Measurements from ENCODE around the gene MIOS. TPM values are rescaled to one million over a fixed set of nuclear protein-coding genes. Genes with fewer than 3 reads are reported as not detected.

The MIOS gene
- total RNA-seq, 1 experiment from 2014 or later = 25.8 TPM

DNA sequence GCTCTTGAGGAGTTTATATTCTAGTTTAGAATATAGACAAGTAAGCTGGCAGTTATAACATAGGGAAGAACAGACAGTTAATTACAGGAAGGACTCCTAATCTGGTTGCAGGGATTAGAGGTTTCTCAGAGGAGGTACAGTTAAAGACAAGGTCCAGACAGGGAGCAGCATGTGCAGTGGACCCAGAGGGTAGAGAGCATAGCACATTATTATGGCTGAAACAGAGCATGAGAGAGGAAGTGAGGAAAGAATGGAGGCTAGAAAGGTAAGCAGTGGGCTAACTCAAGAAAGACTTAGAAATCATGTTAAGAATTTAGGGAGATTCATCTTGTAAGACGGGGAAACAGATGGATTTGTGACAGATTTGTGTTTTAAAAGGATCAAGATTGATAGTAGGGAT lies 9.7 kb downstream of the MIOS start:
- Histone ChIP-seq H3K4me1 (ENCODE audit: control insufficient read depth in 1 of 2, insufficient read depth in 2 of 2, low read length in 2 of 2) (no peaks in the 10 kb centered on the region), H3K79me2 (ENCODE audit: insufficient read depth, low read length) (peaks cover 55% of the 10 kb centered on the region), H3K4me3 (replicated peaks in 1 of 2; ENCODE audit: low read depth in 1 of 2, low read length in 2 of 2) (no peak overlapping the region), H3K4me2 (ENCODE audit: low read length) (no peak overlapping the region), H3K9me3 (ENCODE audit: control insufficient read depth in 1 of 2, insufficient read depth in 1 of 2, low read depth in 1 of 2, low read length in 2 of 2) (no peaks in the 10 kb centered on the region), H4K20me1 (ENCODE audit: insufficient read depth) (no peaks in the 10 kb centered on the region; the same call in 1 of the 2 replicates), H3K9me2 (ENCODE audit: insufficient read depth) (no peaks in the 10 kb centered on the region), H2AFZ (ENCODE audit: low read depth, low read length, poor library complexity, severe bottlenecking) (no peak overlapping the region), H3K27ac (ENCODE audit: low read depth, low read length) (no peak overlapping the region), H3K36me3 (ENCODE audit: control insufficient read depth in 1 of 2, insufficient read depth in 2 of 2, low read length in 2 of 2) (no peaks in the 10 kb centered on the region), H3K9ac (ENCODE audit: low read length) (no peak overlapping the region), H3K27me3 (ENCODE audit: insufficient read depth, low read length) (no peaks in the 10 kb centered on the region)
- no TSS peak for BruUV-seq (replicated peaks)
- intact Hi-C loops (cut with micrococcal nuclease) = no loop called here
- ChIA-PET POLR2A (no interaction called here), CTCF (no interaction called here), RAD21 (ENCODE audit: low non-redundant PET in 1 of 2, low total read pairs in 2 of 2, uncharacterized antibody in 2 of 2, unreplicated experiment in 2 of 2) (no interaction called here)
- ATAC-seq = no peak
- no peak for DNase-seq (ENCODE audit: low read depth, low spot score)
- no peak for TF ChIP-seq ZNF274 (IDR thresholded peaks at IDR 0.05; ENCODE audit: low read depth, low read length)

DNA sequence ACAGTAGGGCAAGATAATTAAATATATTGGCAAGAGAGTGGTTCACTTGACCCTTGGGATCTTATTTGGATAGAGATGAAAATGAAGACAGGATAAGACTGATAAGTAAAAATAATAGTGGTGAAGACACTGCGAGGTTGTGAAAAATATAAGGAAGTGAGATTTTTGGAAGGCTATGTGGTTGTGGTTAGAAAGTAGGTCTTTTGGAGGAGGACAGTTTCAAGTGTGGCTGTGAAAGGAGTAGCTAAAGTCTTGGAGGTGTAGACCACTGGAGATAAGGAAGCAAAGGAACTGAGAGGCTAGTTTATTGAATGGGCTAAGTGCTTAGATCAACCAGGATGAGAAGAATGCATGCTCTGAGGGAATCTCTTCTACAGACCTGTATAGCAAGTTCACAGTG lies 11.2 kb downstream of the MIOS start:
- H3K36me3 ChIP-seq (ENCODE audit: control insufficient read depth in 1 of 2, insufficient read depth in 2 of 2, low read length in 2 of 2) = no peaks in the 10 kb centered on the region
- BruUV-seq (replicated peaks) = no TSS peak
- POLR2A ChIA-PET = no interaction called here

More for the DNA sequence above, 11.2 kb downstream of the MIOS start:
- Histone ChIP-seq H3K27me3 (ENCODE audit: insufficient read depth, low read length) (no peaks in the 10 kb centered on the region), H2AFZ (ENCODE audit: low read depth, low read length, poor library complexity, severe bottlenecking) (no peak overlapping the region), H3K4me3 (replicated peaks in 1 of 2; ENCODE audit: low read depth in 1 of 2, low read length in 2 of 2) (no peak overlapping the region), H4K20me1 (ENCODE audit: insufficient read depth) (no peaks in the 10 kb centered on the region; the same call in 1 of the 2 replicates), H3K9me3 (ENCODE audit: control insufficient read depth in 1 of 2, insufficient read depth in 1 of 2, low read depth in 1 of 2, low read length in 2 of 2) (no peaks in the 10 kb centered on the region), H3K4me2 (ENCODE audit: low read length) (no peak overlapping the region), H3K4me1 (ENCODE audit: control insufficient read depth in 1 of 2, insufficient read depth in 2 of 2, low read length in 2 of 2) (no peaks in the 10 kb centered on the region), H3K79me2 (ENCODE audit: insufficient read depth, low read length) (peaks cover 39% of the 10 kb centered on the region), H3K9ac (ENCODE audit: low read length) (no peak overlapping the region), H3K9me2 (ENCODE audit: insufficient read depth) (no peaks in the 10 kb centered on the region), H3K27ac (ENCODE audit: low read depth, low read length) (no peak overlapping the region)
- no peak for ATAC-seq
- intact Hi-C loops (cut with micrococcal nuclease) = no loop called here
- no peak for DNase-seq (ENCODE audit: low read depth, low spot score)
- CTCF ChIA-PET = no interaction called here
- RAD21 ChIA-PET (ENCODE audit: low non-redundant PET in 1 of 2, low total read pairs in 2 of 2, uncharacterized antibody in 2 of 2, unreplicated experiment in 2 of 2) = no interaction called here
- TF ChIP-seq, protein P1, sequence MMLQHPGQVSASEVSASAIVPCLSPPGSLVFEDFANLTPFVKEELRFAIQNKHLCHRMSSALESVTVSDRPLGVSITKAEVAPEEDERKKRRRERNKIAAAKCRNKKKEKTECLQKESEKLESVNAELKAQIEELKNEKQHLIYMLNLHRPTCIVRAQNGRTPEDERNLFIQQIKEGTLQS (IDR thresholded peaks at IDR 0.05) = no peak
- TF ChIP-seq, protein P2, sequence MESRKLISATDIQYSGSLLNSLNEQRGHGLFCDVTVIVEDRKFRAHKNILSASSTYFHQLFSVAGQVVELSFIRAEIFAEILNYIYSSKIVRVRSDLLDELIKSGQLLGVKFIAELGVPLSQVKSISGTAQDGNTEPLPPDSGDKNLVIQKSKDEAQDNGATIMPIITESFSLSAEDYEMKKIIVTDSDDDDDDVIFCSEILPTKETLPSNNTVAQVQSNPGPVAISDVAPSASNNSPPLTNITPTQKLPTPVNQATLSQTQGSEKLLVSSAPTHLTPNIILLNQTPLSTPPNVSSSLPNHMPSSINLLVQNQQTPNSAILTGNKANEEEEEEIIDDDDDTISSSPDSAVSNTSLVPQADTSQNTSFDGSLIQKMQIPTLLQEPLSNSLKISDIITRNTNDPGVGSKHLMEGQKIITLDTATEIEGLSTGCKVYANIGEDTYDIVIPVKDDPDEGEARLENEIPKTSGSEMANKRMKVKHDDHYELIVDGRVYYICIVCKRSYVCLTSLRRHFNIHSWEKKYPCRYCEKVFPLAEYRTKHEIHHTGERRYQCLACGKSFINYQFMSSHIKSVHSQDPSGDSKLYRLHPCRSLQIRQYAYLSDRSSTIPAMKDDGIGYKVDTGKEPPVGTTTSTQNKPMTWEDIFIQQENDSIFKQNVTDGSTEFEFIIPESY (IDR thresholded peaks at IDR 0.05; ENCODE audit: extremely low read depth, insufficient replicate concordance, low read length) = no peak
- TF ChIP-seq RAD21 (IDR thresholded peaks at IDR 0.05; ENCODE audit: low read depth) (no peak), SRF (IDR thresholded peaks at IDR 0.05; ENCODE audit: low read depth) (no peak), ZFX (IDR thresholded peaks at IDR 0.05) (no peak), POLR2A (IDR thresholded peaks at IDR 0.05; ENCODE audit: borderline replicate concordance, extremely low read depth, insufficient read depth, insufficient read length) (no peak)
- TF ChIP-seq, protein P3, sequence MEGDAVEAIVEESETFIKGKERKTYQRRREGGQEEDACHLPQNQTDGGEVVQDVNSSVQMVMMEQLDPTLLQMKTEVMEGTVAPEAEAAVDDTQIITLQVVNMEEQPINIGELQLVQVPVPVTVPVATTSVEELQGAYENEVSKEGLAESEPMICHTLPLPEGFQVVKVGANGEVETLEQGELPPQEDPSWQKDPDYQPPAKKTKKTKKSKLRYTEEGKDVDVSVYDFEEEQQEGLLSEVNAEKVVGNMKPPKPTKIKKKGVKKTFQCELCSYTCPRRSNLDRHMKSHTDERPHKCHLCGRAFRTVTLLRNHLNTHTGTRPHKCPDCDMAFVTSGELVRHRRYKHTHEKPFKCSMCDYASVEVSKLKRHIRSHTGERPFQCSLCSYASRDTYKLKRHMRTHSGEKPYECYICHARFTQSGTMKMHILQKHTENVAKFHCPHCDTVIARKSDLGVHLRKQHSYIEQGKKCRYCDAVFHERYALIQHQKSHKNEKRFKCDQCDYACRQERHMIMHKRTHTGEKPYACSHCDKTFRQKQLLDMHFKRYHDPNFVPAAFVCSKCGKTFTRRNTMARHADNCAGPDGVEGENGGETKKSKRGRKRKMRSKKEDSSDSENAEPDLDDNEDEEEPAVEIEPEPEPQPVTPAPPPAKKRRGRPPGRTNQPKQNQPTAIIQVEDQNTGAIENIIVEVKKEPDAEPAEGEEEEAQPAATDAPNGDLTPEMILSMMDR (IDR thresholded peaks at IDR 0.05 in 2 of 3, conservative IDR thresholded peaks at IDR 0.05 in 1 of 3; ENCODE audit: borderline replicate concordance in 1 of 3, insufficient read depth in 1 of 3, low read depth in 2 of 3, low read length in 2 of 3) = no peak
